ENCODE data around the gene FGF12. TPM values are rescaled to one million over a fixed set of nuclear protein-coding genes. Genes with fewer than 3 reads are reported as not detected.

Gene FGF12
- total RNA-seq, 4 donors from 2014 or later, result 0.54 to 6.3 (median 3.9) TPM

GRCh38 chr3:192422997-192423342, 304.4 kb downstream of the FGF12 start:
- Histone ChIP-seq H3K9me3 (no peaks in the 10 kb centered on the region), H3K27ac (no peak overlapping the region), H3K4me3 (replicated peaks in 1 of 3) (no peak overlapping the region), H3K27me3 (no peaks in the 10 kb centered on the region), H3K36me3 (no peaks in the 10 kb centered on the region), H3K4me1 (no peaks in the 10 kb centered on the region)
- WGBS, 2 donors, result 54 to 60% methylated on average over 2 of the region's 2 CpGs
- intact Hi-C loops (cut with DNase I), result loop anchor here (10.0 kb wide), 1 partner anchor 238 kb away; no protein-coding TSS in a partner anchor
- TF ChIP-seq POLR2A (IDR thresholded peaks at IDR 0.05) (no peak), CTCF (IDR thresholded peaks at IDR 0.05) (peak in 3 of 6 experiments; percentile 40 to 62 (median 58))
- DNase-seq, result no peak

- TF ChIP-seq CTCF (IDR thresholded peaks at IDR 0.05), result no peak
- TF ChIP-seq POLR2A (IDR thresholded peaks at IDR 0.05), result no peak
- intact Hi-C loops (cut with DNase I), result loop anchor here (10.0 kb wide), 1 partner anchor 238 kb away; no protein-coding TSS in a partner anchor
- Histone ChIP-seq H3K27me3 (no peaks in the 10 kb centered on the region), H3K36me3 (no peaks in the 10 kb centered on the region), H3K9me3 (no peaks in the 10 kb centered on the region), H3K4me3 (replicated peaks in 1 of 3) (no peak overlapping the region), H3K27ac (no peak overlapping the region), H3K4me1 (no peaks in the 10 kb centered on the region)
- WGBS, 2 donors, result 77 to 82% methylated on average over 2 of the region's 2 CpGs
- no peak for DNase-seq
Measured at GRCh38 chr3:192422321-192422996, 304.9 kb downstream of the FGF12 start.

- no peak for DNase-seq
- 91 to 97% methylated on average over 1 of the region's 1 CpG for WGBS, 2 donors
- Histone ChIP-seq H3K9me3 (no peaks in the 10 kb centered on the region), H3K27ac (no peak overlapping the region), H3K4me3 (replicated peaks in 1 of 3) (no peak overlapping the region), H3K36me3 (no peaks in the 10 kb centered on the region), H3K27me3 (no peaks in the 10 kb centered on the region), H3K4me1 (no peaks in the 10 kb centered on the region)
- intact Hi-C loops (cut with DNase I), result no loop called here
- no peak for TF ChIP-seq CTCF (IDR thresholded peaks at IDR 0.05)
- TF ChIP-seq POLR2A (IDR thresholded peaks at IDR 0.05), result no peak
Measured at GRCh38 chr3:192419312-192419711, 308.0 kb downstream of the FGF12 start.

GRCh38 chr3:192417559-192418055, 309.7 kb downstream of the FGF12 start:
- intact Hi-C loops (cut with DNase I), result no loop called here

More at GRCh38 chr3:192417559-192418055, 309.7 kb downstream of the FGF12 start:
- no peak for TF ChIP-seq POLR2A (IDR thresholded peaks at IDR 0.05)
- no peak for TF ChIP-seq CTCF (IDR thresholded peaks at IDR 0.05)
- Histone ChIP-seq H3K27ac (no peak overlapping the region), H3K4me3 (replicated peaks in 1 of 3) (no peak overlapping the region), H3K36me3 (no peaks in the 10 kb centered on the region), H3K27me3 (no peaks in the 10 kb centered on the region), H3K9me3 (no peaks in the 10 kb centered on the region), H3K4me1 (no peaks in the 10 kb centered on the region)
- DNase-seq, result no peak
